ENCODE measurements around the gene CMSS1.

CMSS1 gene

DNA sequence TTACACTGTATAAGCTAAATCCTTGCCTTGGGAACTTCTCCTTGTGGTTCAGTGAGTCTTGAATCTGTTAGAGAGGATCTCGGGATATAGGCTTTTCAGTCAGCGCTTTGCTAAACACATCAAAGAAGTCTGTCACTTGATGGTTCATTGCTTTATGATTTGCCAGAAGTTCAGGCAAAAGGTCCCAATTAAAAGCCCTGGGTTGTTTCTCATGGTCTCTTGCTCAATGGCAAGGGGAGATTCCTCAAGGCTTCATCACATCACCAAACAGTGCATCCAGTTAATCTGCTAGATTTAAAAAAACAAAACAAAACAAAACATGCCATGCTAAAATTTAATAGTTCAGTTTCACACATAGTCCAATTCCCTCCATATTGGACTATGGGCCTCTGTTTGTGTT is 181.9 kb downstream of the CMSS1 start:
- no peak for DNase-seq (ENCODE audit: low read depth)

DNA sequence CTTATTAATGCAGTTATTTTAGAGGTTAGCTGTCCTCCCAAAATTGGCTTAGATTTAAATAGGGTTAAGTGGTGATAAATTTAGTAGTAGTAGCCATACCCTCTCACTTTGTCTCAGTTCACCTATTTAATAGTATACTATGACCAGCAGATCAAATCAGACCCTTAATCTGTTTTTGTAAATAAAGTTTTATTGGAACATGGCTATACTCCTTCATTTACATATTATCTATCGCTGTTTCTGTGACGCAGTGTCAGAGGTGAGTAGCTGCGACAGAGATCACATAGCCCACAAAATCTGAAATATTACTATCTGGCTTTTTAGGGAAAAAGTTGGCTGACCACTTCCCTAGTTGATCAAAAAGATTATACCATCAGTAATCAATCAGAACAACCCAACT is 183.4 kb downstream of the CMSS1 start:
- DNase-seq (ENCODE audit: low read depth), result no peak

DNA sequence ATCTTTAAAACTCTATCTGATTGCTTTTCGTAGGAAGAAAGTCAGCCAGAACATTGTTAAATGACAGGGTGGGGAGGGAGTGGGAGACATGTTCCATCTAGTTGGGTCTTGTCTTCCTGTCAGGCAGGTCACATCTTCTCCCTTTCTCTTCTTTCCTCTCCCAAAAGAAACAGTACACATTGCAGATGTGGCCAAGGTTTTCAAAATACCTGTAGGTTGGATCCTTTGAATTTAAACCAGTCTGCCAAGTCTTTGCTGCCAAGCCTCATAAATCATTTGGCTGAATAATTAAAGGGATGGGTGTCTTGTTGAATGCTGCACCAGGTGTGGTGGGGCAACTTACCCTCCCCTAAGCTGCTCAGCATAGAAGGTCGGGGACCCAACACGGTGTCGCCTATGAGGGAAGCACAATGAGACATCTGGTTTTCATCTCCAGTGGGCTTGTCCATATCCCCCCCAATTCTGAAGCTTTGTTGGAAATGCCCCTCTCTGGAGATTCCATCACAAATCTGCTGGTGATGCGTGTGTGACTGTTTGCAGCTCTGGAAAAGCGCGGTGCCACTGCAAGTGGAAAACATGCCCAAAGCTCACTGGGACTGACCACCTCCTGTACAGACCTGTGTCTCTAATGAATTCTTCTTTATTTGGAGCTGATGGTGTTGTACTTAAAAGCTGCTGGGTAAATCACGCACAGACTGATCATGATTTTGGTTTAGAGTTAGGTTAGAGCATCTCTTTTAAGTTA is 184.0 kb downstream of the CMSS1 start:
- no peak for DNase-seq (ENCODE audit: low read depth)

GRCh38 chr3:100002599-100003350 is 185.1 kb downstream of the CMSS1 start:
- peak; percentile 47 for DNase-seq (ENCODE audit: low read depth)

DNA sequence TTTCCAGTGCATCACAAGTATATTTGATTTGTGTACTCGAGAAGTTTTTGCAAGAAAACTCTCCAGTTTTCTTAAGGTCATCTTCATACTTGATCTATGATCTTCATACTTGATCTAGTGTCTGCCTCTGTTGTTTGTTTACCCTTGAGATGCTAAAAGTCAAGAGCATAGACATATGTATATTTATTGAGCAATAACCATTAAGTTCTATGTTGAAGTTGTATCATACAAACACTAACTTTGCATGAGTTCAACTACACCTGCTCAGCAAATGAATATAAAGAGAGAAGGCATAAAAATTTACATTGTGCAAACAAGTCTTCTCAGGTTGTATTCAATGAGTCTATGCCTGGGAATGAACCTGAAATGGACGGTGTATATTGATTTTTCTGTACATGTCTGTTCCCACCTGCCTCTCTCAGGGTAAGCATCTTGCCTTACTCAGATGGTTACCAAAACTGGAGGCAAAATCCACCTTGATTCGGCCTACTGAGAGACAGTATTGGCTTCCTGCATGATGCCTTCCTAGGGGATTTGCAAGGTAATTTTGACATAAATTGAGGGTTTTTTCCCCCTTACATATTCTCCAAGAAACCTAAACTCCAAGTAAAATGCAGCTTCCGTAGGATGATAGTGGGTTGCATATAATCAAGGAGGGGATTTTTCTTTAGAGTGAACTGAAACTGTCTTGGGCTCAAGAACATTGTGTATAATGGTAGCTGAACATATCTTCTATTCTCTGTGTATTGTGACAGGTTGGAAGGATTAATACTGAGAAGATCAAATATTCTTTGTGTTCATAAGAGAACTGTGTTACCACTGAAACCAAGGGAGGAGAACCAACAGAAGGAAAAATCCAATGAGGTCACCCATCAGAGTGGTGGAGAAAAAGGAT is 186.2 kb downstream of the CMSS1 start:
- DNase-seq (ENCODE audit: low read depth), result no peak

GRCh38 chr3:100004931-100005330 is 187.3 kb downstream of the CMSS1 start:
- DNase-seq (ENCODE audit: low read depth), result no peak

DNA sequence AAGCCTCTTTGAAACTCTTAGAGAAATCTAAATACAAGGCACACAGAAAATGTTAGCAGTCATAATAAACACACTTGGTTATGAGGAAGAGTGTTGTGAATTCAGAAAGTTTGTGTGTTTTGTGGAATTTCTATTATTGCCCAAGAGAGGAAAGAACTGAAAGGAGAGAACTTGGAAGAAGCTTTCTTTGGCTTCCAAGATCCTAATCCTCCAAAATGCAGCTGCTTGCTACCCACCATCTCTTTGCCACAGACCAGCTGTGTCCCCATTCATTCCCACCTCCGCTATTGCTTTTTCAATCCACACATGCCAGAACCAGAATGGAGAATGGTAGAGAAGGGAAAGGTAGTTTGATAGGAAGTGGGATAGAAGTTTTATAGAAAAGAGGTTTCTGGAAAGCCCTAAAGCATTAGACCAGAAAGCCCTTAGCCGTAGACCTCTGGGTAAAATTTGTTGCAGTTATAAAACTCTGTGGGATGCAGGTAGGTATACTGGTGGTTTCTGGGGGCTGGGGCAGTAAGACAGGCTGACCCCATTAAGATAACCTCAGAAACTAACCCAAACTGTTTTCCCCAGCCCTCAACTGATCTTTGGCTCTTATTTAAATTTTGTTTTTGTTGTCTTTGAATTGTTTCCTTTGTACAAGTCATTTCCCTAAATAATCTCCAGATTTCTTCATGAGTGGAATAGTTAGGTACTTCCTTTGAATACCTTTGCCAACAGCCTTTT is 188.2 kb downstream of the CMSS1 start:
- DNase-seq (ENCODE audit: low read depth), result no peak

- DNase-seq (ENCODE audit: low read depth), result peak; percentile 29
Measured at GRCh38 chr3:100006570-100007271, 189.1 kb downstream of the CMSS1 start.

DNA sequence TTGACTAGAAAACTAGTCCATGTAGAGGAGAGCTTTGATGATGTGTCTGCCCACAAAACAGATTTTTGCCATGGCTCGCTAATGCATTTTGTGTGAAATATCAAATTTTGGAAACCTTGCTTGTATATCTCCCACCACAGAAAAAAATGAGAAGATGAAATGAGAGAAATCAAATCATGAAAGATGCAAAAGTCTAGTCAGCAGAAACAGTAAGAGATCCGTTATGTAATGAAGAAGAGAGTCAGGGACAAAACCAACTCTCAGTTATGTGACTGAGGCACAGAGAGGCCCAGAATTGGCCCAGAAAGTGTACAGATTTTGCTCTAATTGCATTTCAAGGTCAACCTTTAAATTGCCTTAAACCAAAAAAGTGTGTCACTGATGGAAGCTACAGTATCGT is 189.7 kb downstream of the CMSS1 start:
- DNase-seq (ENCODE audit: low read depth), result no peak

DNA sequence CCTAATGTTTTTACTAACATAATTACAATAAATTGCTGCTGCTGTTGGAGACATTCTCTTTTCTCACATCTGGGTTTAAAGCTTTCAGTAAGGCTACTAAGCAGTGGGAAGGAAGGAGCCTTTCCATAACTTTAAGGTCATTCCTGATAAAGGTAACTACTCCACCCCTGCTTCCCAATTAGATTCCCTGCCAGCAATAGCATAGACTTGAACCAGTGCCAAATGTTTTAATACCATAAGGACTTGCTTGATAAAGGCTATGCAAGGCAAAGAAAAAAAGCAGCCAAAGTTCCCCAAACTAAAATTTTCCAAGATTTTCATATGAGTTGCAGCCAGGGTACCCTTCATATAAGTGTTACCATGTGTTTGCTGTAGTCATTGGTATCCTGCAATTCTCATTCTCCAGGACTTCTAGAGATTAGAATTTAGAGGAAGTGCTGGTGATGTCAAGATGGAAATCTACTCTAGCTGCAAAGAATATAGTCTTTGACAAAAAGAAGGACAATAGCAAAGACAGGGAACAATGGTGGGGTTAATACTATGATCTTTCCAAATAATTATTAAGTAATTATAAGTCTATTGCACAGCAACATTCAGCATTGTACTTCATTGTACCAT is 190.5 kb downstream of the CMSS1 start:
- DNase-seq (ENCODE audit: low read depth), result no peak

GRCh38 chr3:100009276-100010086 is 191.8 kb downstream of the CMSS1 start:
- no peak for DNase-seq (ENCODE audit: low read depth)

GRCh38 chr3:100010087-100010417 is 192.4 kb downstream of the CMSS1 start:
- no peak for DNase-seq (ENCODE audit: low read depth)

DNA sequence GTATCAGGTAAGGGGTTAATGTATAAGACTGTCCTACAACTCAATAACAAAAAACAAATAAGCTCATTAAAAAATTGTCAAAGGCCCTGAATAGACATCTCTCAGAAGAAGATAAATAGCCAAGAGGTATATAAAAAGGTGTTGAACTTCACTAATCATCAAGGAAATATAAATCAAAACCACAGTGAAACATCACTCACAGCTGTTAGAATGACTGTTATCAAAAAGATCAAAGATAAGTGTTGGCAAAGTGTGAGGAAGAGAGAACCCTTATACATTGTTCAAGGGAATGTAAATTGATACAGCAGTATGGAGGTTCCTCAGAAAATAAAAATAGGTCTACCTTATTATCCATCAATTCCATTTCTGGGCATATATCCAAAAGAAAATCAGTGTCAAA is 201.1 kb downstream of the CMSS1 start:
- DNase-seq (ENCODE audit: low read depth), result no peak

DNA sequence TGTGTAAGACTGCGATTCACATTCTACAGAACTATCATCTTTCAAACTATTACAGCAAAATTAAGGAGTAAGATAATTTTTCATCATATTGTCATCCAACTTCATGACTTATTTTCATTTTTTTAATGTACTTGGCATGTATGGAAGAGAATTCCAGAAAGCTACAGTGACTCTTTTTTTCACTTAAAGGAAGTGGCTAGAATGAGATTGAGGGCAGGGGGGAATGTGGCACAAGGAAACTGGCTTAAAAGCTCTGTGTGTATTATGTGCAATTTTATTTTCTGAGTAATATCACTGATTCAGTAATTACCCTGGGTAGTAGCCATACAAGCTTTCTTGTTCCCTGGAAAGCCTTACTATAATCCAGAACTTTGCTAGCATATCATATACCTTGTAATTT is 202.1 kb downstream of the CMSS1 start:
- DNase-seq (ENCODE audit: low read depth), result no peak

DNA sequence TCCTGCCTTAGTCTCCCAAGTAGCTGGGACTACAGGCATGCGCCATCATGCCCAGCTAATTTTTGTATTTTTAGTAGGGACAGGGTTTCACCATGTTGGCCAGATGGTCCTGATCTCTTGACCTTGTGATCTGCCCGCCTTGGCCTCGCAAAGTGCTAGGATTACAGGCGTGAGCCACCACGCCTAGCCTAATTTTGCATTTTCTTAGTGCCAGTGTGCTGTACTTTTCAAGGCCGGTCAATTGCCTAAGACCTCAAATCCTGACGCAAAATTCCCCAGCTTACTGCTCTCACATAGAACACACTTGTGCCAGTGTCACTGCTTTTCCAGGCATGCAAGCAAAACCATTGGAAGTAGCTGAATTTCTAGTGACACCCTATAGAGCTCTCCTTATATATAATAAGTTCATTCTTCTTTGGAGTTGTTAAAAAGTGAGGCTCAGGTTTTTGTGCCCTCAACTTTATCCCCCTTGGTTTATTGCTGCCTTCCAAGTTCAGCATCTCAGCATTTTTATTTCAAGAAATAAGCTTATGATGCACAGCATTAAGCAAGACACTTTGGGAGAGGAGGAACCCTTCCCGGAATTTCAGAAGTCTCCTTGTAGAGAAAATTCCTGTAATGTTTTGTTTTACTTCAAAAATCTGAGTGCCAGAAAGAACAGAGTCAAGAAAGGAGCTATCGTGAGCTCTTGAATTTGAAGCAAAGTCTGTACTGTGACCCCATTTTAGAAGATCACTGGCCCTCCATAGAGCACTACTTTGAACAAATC is 203.4 kb downstream of the CMSS1 start:
- DNase-seq (ENCODE audit: low read depth), result no peak

- no peak for DNase-seq (ENCODE audit: low read depth)
Measured at GRCh38 chr3:100022506-100022905, 204.8 kb downstream of the CMSS1 start.

GRCh38 chr3:100023150-100023549 is 205.5 kb downstream of the CMSS1 start:
- DNase-seq (ENCODE audit: low read depth), result no peak

DNA sequence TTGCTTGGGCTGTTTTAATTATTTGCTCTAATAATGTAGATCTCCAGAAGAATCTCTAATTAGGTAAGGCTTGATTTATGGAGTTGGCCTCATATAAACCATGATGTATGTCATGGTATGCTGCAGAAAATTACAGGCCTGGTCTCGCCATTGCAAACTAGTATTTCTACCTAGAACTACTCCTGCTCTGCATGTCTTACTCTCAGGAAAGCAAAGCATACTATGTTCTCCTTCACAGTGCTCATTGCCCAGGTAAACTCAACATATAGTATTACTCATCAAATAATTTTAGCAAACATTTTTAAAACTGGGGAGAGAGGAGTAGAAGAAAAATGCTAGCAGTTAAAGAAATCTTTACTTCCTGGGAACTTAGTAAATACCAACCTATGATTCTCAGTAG is 205.9 kb downstream of the CMSS1 start:
- DNase-seq (ENCODE audit: low read depth), result no peak

All from fibroblast of the conjunctiva (primary cell).